Measurements from ENCODE around the gene MCAT.
"Not testable (repeated sequence)": the region's sequence is repeated elsewhere in the genome, so short reads cannot be mapped to it uniquely, and the experiment has no call there.

Gene MCAT

DNA sequence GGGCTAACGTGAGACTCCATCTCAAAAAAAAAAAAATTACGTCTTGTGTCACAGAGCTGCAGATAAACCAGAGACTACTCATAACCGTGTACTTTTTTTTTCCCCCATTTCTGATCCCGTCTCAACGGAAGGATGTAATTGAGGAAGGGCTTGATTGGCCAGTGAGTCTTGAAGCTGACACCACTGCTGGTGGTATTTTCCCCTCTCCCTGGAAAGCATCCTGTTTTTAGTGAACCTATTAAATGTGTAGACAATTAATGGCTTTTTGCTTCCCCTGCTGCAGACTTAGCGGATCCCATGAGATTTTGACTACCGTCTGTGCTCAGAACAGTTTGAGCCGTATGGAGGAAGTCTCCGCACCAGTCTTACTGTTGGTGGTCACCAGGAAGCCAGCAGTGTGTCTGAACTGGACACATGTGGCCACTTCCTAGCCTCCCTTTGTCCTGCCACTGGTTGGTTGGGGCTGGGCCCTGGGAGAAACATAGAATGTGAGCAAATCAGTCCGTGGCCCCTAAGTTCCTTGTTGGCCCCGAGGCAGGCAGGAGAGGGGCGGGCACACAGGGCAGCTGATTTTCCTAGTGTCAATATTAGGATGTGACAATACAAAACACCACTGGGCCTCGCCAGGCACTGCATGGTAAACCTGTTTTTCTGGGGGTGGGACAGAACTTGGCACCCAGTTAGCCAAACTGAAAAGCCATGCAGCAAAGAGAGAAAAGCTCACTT, 29.5 kb downstream of the MCAT start:
- in situ Hi-C loops (cut with HindIII; ENCODE audit: low sequenced_read_pairs) = no loop called here
- TF ChIP-seq, protein P1, sequence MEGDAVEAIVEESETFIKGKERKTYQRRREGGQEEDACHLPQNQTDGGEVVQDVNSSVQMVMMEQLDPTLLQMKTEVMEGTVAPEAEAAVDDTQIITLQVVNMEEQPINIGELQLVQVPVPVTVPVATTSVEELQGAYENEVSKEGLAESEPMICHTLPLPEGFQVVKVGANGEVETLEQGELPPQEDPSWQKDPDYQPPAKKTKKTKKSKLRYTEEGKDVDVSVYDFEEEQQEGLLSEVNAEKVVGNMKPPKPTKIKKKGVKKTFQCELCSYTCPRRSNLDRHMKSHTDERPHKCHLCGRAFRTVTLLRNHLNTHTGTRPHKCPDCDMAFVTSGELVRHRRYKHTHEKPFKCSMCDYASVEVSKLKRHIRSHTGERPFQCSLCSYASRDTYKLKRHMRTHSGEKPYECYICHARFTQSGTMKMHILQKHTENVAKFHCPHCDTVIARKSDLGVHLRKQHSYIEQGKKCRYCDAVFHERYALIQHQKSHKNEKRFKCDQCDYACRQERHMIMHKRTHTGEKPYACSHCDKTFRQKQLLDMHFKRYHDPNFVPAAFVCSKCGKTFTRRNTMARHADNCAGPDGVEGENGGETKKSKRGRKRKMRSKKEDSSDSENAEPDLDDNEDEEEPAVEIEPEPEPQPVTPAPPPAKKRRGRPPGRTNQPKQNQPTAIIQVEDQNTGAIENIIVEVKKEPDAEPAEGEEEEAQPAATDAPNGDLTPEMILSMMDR (IDR thresholded peaks at IDR 0.05; ENCODE audit: low read depth, low read length, missing control alignments) = no peak
- DNase-seq (ENCODE audit: low read depth) = no peak
- no peak overlapping the region for H3K4me3 ChIP-seq (ENCODE audit: low read depth, low read length)

DNA sequence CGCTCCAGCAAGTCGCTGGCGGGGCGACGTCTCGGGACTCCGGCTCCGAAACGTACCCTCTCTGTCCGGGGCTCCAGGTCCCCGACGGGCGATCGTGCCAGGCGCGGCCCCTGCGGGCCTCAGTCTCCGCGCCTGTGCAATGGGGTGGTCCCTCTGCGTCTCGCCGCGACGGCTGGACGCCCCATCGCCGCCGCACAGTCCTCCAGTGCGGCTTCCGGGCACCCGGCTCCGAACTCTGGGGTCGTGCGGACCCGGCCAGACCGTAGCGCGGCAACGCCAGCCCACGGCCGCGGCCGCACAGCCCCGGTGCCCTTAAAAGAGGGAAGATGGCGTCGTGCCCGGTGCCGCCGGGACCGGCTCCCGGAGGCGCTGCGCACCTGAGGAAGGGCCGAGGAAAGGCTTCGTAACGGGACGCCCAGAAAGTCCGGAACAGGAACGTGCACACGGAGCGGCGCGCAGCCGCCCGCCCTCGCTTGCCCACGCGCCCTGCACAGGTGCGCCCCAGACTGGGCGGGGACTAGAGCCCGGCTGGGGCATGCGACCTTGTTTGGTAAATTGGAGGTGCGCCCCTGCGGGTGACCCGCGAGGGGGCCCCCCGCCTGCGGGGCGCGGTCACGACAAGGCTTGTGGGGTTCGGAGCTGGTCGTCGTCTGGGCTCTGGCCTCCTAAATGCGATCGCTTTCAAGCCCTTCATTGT, 32.1 kb downstream of the MCAT start:
- in situ Hi-C loops (cut with HindIII; ENCODE audit: low sequenced_read_pairs) = no loop called here
- H3K4me3 ChIP-seq (ENCODE audit: low read depth, low read length) = peak overlapping the region; percentile 39
- no peak for DNase-seq (ENCODE audit: low read depth)
- TF ChIP-seq, protein P1 (IDR thresholded peaks at IDR 0.05; ENCODE audit: low read depth, low read length, missing control alignments) = no peak

DNA sequence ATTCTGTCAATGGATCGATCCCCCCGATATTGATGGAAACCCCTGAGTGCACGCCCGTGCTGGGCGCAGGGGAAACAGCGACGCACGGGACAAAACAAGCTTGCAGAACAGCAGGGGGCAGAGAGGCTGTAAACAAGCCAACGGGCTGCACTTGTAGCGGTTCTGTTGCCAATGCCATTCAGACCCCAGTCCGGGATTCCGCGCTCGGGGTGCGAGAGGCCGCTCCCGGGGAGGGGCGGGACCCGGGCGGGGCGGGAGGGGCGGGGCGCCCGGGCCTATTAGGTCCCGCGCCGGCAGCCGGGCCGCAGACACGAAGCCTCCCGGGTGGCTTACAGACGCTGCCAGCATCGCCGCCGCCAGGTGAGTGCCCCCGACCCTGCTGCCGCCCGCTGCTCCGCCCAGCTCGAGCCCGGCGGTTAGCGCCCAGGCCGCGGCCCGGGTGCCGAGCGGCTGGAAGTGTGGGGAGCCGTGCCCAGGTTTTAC, 32.7 kb downstream of the MCAT start, which contains the start of gene BIK:
TSS of gene BIK (plus strand) at position 307 of the 483 bp plus-strand sequence. CDS start 13,273 bp downstream, outside the sequence.
- DNase-seq (ENCODE audit: low read depth) = no peak
- in situ Hi-C loops (cut with HindIII; ENCODE audit: low sequenced_read_pairs) = no loop called here
- TF ChIP-seq, protein P1 (IDR thresholded peaks at IDR 0.05; ENCODE audit: low read depth, low read length, missing control alignments) = no peak
- H3K4me3 ChIP-seq (ENCODE audit: low read depth, low read length) = peak within 1 kb of the TSS; percentile 39

DNA sequence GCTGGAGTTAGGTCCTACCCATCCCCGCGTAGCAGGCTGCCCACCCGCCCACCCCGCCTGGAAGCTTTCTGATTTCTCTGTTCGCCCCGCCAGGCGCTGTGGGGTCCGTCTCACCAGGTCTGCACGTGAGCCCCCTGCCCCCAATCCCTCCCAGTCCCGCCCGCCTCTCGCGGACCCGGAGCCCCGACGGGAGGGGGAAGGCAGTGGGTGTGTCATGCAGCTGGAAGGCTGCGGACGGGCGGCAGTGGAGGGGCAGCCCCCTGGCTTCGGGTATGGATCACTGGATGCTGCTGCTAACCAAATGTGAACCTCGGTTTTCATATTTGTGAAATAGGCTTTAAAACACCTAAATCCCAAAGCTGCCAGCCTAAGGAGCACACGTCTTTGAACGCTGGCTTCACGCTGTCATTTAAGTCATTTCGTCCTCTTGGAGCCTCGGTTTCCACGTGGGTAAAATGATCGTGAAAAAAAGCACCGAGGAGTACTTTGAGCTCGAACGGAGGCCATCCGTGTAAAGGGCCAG, 33.2 kb downstream of the MCAT start:
- H3K4me3 ChIP-seq (ENCODE audit: low read depth, low read length) = peak overlapping the region; percentile 39
- TF ChIP-seq, protein P1 (IDR thresholded peaks at IDR 0.05; ENCODE audit: low read depth, low read length, missing control alignments) = no peak
- DNase-seq (ENCODE audit: low read depth) = no peak
- in situ Hi-C loops (cut with HindIII; ENCODE audit: low sequenced_read_pairs) = no loop called here

DNA sequence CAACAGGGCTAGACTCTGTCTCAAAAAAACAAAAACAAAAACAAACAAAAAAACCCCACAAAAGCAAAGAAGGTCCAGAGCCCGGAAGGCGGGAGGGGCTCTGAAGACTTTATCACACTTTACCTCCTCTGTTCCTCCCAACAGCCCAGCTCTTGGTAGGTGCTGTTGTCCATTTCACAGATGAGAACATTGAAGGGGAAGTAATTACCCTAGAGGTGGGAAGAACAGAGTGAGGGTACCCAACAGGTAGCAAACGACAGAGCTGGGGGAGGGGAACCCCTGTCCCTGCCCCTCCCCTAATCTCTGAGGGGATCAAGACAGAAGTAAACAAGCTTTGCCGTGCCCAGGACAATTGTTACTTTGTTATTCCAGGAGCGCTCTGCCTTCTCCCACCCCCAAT, 33.7 kb downstream of the MCAT start:
- TF ChIP-seq, protein P1 (IDR thresholded peaks at IDR 0.05; ENCODE audit: low read depth, low read length, missing control alignments) = no peak
- H3K4me3 ChIP-seq (ENCODE audit: low read depth, low read length) = no peak overlapping the region
- in situ Hi-C loops (cut with HindIII; ENCODE audit: low sequenced_read_pairs) = no loop called here
- no peak for DNase-seq (ENCODE audit: low read depth)

DNA sequence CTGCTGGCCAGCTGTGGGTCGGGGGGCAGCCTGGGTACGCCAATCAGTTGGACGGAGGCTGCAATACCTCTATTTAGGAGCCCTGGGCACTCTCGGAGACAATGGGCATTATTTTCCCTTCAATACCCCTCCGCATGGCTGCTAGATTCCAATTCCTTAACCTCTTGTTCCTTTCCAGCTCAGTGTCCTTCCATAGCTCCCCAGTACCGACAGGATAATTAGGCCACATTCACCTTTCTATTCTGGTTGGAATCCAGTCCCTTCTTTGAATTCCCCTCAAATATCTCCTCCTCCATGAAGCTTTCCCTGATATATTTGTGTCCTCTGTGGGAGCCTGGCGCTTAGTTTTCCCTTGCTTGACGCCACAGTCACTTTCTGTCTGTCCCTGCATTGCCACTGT, 36.9 kb downstream of the MCAT start:
- no peak overlapping the region for H3K4me3 ChIP-seq (ENCODE audit: low read depth, low read length)
- TF ChIP-seq, protein P1 (IDR thresholded peaks at IDR 0.05; ENCODE audit: low read depth, low read length, missing control alignments) = no peak
- in situ Hi-C loops (cut with HindIII; ENCODE audit: low sequenced_read_pairs) = no loop called here
- DNase-seq (ENCODE audit: low read depth) = no peak

DNA sequence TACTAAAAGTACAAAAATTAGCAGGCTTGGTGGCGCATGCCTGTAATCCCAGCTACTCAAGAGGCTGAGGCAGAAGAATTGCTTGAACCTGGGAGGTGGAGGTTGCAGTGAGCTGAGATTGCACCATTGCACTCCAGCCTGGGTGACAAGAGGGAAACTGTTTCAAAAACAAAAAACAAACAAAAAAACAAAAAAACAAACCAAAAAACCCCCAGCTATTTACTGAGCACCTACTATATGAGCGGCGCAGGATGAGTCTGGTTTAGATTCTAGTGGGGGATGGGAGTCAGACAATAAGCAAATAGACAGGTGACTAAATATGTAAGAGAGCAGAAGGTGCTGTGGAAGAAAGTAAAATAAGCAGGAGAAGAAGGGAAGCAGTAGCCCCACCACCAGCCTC, 38.2 kb downstream of the MCAT start:
- DNase-seq (ENCODE audit: low read depth); in situ Hi-C loops (cut with HindIII; ENCODE audit: low sequenced_read_pairs); H3K4me3 ChIP-seq (ENCODE audit: low read depth, low read length): not testable (repeated sequence)

DNA sequence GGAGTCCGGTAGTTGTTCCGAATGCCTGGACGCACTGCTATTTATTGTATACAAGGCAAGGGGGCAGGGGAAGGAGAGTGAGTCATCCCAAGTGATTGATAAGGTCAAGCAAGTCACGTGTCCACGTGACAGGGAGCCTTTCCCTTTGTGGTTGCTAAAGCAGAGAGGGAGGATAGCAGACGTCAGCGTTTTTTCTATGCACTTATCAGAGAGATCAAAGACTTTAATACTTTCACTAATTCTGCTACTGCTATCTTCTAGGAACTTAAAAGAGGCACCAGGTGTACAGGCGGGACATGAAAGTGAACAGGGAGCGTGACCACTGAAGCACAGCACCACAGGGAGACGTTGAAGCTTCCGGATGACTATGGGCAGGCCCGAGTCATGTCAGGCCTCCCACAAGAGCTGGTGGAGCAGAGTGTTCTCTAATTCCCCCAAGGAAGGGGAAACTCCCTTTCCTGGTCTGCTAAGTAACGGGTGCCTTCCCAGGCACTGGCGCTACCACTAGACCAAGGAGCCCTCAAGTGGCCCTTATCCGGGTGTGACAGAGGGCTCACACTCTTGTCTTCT, 39.1 kb downstream of the MCAT start:
- H3K4me3 ChIP-seq (ENCODE audit: low read depth, low read length); in situ Hi-C loops (cut with HindIII; ENCODE audit: low sequenced_read_pairs); DNase-seq (ENCODE audit: low read depth): not testable (repeated sequence)

Measured in astrocyte of the cerebellum (primary cell).